ENCODE data around the gene LRRC39.

DNA sequence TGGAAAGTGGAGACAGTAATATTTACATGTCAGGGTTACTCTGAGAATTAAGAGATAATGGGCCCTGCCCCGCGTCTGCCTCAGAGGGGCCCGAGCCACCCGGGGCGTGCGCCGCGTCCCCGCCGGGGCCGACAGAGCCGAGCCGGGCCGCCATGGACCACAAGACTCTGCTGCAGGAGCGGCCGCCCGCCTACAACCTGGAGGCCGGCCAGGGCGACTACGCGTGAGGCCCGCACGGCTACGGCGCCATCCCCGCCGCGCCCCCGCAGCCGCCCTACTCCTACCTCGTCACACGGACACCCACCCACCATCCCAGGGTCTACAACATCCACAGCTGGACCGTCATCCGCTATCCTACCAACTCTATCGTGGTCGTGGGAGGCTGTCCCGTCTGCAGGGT is 35.1 kb upstream of the LRRC39 start:
- TF ChIP-seq, protein P1, sequence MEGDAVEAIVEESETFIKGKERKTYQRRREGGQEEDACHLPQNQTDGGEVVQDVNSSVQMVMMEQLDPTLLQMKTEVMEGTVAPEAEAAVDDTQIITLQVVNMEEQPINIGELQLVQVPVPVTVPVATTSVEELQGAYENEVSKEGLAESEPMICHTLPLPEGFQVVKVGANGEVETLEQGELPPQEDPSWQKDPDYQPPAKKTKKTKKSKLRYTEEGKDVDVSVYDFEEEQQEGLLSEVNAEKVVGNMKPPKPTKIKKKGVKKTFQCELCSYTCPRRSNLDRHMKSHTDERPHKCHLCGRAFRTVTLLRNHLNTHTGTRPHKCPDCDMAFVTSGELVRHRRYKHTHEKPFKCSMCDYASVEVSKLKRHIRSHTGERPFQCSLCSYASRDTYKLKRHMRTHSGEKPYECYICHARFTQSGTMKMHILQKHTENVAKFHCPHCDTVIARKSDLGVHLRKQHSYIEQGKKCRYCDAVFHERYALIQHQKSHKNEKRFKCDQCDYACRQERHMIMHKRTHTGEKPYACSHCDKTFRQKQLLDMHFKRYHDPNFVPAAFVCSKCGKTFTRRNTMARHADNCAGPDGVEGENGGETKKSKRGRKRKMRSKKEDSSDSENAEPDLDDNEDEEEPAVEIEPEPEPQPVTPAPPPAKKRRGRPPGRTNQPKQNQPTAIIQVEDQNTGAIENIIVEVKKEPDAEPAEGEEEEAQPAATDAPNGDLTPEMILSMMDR (IDR thresholded peaks at IDR 0.05), result no peak
- TF ChIP-seq POLR2A (IDR thresholded peaks at IDR 0.05) (no peak), POLR2AphosphoS5 (IDR thresholded peaks at IDR 0.05) (no peak)

Data from breast epithelium (tissue), 3 donors.